HG02973 (cell line): ENCODE results near the gene SLC22A4.
A peak's percentile ranks its signal among the peaks of the same experiment; 100 is the strongest.

Experiments used
- ATAC-seq: cut with Tn5 transposase; IDR thresholded peaks from one replicate; pipeline ENCODE4 v1.9.1; 2021; ENCODE audit warnings: moderate library complexity; ENCODE audit not compliant: unreplicated experiment

Gene SLC22A4

DNA sequence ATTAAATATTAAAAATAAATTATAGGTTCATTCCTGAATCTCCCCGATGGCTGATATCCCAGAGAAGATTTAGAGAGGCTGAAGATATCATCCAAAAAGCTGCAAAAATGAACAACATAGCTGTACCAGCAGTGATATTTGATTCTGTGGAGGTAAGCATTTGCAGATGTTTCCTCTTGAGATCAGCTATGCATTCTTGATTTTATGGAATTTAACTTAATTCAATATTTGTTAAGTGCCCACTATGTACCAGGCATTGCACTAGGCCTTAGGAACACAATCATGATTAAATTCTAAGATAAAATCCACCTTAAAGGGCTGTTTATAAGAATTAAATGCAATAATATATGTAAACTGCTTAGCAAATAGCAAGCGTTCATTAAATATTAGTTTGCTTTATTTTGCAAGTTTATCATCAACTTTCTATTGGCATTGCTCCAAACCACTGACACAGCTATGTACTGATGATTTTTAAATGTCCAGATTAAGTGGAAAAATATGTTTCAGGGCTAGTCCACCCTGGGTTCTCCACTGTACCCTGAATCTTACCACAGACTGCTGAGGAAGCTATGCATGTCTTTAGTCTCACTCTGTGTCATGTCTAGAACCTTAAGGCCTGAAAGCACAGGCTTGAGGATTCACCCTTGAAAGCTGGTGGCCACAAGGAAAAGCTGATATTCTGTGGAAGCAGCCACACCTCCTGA lies 33.2 kb downstream of the SLC22A4 start:
- ATAC-seq, result no peak

DNA sequence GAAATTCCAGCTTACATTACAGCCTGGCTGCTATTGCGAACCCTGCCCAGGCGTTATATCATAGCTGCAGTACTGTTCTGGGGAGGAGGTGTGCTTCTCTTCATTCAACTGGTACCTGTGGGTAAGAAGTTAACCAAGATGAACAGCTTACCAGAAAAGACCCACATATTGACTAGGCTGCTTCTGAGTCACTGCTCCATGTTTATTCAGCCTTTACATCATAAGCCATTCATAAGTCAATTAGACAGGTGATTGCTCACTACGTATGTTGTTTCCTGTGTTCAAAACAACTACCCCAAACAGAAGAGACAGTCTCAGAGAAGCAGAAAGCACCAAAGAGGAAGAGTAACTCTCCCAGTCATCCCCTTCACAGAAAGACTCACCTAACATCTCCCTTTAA lies 40.6 kb downstream of the SLC22A4 start:
- no peak for ATAC-seq

DNA sequence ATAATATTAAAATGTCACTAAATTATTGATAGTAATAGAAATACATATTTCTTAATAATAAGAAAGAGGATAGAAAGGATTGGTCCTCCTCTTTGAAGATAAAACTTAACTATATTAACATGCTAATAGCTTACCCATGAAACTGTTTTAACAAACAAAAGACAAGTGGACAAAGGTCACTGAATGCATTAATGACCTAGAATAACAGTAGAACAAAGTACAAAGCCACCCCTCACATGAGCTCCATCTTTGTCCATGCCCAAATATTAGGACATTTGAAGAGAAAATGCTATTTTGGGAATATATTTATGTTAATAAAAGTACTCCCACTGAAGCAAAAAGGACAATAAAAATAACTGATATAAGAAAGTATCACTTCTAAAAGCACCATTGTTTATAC lies 41.2 kb downstream of the SLC22A4 start:
- ATAC-seq, result no peak

DNA sequence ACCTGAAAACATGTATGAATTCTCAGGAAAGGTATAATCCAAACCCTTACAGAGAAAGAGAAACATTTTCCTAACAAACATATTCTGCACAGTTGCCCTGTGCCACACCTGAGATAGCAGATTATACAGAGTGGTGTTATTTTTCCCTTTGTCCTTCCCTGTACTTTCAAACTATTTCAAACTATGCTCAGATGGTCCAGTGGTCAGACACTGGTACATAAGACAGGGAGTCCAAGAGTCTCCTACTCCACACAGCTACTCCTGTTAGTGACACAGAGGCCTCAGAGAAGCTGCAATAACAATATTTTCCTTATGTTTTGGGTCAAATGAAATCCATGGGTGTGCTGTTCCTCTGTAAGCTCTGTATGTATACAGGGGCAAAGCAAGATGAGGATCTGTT lies 45.3 kb downstream of the SLC22A4 start:
- ATAC-seq, result no peak

DNA sequence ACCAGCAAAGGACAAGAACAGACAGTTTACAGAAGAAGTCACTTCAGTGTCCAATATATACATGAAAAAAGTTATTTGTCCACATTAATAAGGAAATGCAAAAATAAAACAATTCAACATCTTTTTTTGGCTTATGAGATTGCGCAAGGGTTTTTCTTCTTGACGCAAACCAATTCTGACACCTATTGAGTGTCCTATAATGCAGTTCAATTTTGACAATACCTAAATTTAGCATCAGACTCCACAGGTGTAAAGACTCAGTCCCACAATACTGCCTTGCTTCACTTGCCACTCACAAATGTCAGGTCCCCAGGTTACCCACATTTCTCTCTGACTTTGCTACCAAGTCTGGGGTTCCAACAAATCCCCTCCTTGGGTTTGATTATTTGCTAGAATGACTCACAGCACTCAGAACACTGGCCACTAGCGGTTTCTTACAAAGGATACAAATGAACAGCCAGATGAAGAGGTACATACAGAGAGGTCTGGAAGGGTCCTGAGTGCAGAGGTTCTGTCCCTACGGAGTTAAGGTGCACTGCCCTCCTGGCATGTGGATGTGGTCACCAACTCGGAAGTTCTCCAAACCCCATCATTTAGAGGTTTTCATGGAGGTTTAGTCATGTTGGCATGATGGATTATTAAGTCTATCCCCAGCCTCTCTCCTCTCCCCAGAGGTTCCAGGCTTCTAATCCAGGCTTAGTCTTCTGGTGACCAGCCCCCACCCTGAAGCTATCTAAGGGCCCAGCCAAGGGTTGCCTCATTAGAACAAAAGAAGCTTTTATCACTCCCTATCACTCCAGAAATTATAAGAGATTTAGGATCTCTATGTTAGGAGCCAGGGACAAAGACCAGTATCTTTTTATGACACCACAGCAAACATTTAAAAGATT lies 48.3 kb downstream of the SLC22A4 start:
- no peak for ATAC-seq

DNA sequence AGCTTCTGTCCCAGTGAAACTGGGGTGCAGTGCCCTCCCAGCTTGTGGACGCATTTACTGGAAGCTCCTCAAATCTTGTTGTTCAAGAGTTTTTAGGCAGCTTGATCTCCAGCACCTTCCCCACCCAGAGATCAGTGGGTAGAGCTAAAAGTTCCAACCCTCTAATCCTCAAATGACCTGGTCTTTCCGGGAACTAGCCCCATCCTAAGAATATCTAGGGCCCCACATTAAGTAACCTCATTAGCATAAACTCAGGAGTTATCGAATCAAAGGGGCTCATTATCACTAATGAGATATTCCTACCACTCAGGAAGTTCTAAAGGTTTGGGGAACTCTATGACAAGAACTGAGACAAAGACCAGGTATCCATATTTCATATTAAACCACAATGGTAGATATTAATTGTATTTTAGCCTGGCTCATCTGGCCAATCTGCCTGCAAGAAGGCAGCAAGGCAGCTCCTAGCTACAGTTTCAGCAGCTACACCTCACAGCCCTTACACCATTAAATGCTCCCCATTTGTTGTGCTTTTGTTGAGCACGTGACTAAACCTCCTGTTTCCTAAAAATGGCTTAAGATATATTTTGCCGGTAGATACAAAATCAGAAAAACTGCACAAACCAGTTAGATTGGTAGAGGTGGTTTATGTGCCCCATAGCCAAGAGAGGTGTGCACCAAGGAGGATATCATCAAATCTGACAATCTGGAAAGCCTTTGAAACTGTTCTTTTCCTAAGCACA lies 50.8 kb downstream of the SLC22A4 start:
- ATAC-seq, result no peak

DNA sequence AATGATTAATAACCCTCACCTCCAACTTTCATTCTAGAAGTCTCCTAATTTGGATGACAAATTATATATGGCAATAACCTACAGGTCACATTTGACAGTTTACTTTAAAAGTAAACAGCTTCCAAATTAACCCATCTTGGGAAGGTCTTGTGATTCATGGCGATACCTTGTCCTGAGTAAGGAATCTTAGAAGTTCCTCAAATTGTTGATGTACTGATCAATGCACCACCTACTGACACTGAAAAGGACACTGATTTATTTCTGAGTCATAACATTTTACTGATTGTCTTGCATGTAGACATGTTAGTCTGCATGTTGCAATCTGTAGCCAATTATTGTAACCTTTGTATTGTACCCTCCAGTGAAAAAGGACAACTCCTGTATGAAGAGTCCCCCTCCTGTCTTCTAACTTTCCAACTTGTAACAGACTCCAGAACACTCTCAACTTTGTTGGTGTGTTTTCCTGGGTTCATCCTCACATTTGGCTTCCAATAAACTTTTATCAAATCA lies 59.3 kb downstream of the SLC22A4 start:
- ATAC-seq, result no peak

DNA sequence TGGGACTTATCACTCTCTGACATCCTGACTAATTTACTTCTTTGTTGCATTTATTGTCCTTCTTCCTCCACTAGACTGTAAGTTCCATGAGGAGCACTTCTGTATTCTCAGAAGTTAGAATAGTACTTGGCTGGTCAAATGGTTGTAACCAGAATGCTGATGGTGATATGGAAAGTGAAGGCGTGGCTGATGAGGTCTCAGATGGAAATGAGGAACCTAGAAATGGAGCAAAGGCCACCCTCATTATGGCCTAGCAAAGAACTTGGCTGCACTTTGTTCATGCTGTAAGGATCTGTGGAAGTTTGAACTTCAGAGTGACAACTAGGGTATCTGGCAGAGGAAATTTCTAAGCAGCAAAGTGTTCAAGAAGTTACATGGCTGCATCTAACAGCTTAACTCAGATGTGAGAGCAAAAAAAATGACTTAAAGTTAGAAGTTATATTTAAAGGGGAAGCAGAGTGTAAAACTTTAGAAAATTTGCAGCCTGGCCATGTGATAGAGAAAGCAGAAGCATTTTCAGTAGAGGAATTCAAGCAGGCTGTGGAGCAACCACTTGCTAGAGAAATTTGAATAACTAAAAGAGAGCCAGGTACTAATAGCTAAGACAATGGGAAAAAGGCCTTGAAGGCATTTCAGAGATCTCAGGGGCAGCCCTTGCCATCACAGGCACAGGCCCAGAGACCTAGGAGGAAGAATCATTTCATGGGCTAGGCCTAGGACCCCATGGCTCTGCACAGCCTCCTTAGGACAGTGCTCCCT lies 60.4 kb downstream of the SLC22A4 start:
- no peak for ATAC-seq

DNA sequence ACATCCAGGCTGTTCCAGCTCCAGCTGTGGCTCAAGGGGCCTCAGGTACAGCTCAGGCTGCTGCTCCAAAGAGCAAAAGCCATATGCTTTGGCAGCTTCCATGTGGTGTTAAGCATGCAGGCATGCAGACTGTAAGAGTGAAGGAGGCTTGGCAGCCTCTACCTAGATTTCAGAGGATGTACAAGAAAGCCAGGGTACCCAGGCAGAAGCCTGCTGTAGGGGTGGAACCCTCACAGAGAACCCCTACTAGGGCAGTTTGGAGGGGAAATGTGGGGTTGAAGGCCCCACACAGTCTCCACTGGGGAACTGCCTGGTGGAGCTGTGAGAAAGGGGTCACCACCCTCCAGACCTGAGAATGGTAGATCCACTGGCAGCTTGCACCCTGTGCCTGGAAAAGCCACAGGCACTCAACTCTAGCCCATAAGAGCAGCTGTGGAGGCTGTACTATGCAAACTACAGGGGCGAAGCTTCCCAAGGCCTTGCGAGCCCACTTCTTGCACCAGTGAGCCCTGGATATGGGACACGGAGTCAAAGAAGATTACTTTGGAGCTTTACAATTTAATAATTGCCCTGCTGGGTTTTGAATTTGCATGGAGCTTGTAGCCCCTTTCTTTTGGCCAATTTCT lies 61.1 kb downstream of the SLC22A4 start:
- ATAC-seq, result no peak

DNA sequence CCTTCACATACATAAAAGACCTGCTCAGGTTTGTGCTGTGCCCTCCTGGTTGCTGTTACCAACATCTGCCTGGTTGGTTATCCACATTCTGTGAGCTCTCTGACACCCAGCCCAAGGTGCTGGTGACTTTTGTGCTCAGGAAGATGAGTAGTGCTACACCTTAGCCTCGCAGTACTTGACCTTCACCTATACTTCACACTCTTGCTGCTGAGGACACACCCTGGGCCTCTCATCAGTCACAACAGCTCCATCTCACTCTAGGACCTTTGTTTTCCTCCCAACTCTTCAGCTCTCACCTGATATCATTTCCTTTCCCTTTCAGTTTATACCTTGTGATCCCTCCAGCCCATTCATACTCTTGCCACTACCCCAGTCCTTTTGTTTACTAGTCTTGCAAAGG lies 64.6 kb downstream of the SLC22A4 start:
- ATAC-seq, result no peak

DNA sequence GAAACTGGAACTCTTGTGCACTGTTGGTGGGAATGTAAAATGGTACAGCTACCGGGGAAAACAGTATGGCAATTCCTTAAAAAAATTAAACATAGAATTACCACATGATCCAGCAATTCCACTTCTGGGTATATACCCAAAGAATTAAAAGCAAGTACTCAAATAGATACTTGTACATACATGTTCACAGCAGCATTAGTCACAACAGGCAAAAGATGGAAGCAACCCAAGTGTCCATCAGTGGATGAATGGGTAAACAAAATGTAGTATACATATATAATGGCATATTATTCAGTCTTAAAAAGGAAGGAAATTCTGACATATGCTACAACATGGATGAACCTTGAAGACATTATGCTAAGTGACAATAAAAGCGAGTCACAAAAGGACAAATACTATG lies 67.9 kb downstream of the SLC22A4 start:
- ATAC-seq, result no peak

DNA sequence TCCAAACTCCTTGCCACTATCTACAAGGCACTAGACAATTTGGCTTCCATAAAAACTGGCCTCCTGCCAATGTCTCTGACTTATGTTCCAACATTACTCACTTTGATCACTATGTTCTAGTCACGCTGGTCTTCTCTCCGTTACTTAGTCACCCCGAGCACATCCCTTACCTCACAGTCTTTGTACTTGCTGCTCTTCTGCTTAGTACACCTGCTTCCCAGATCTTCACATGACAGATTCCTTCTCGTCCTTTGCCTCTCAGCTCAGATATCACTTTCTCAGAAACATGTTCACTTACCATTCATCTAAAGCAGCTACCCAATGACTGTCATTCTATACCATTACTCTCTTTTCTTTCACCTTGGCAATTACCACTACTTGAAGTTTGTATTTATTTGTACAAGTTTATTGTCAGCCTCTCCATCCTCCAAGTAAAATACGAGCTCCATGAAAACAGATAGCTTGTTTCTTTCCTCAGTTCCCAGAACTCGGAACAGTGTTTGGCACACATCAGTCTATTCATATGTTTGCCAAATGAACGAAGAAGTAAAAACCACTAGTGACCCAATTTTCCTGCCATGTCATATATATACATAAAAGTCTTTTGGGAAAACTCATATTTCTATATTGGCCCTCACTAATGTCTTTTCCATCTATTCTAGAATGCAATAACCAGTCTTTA lies 69.4 kb downstream of the SLC22A4 start:
- ATAC-seq, result no peak

DNA sequence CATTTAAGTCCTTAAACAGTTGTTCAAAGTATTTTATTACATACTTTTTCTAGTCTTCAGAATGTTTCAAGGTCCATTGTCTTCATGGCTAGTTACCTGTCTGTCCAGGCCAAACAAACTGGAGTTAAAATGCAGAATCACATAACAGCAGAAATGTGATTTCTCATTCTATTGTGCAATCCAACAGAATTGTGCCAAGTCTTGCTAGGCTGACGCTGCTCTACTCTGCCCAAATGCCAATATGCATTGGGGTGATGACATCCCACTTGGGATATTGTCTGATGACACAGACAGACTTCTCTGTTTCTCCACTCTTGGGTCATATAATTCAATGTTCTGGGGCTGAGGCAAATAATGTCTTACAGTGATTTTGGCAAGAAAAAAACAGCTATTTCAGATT lies 70.1 kb downstream of the SLC22A4 start:
- no peak for ATAC-seq

DNA sequence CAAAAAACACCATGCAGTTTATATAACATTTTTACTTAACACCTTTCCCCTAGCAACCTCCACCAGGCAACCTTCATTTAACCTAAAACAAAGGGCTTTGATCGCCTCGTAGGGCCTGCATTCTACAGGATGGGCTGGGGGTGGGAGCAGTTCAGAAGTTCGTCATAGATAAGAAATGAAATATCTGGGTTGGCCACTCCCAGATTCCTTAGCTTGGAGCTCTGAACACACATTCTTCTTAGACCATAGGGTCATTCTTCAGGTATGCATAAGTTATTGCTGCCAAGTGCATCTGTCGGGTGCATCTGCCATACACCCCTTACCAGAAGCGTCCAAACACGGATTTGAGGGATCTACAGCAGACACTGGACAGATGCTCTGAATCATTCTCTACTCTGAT lies 71.0 kb downstream of the SLC22A4 start:
- ATAC-seq, result no peak

DNA sequence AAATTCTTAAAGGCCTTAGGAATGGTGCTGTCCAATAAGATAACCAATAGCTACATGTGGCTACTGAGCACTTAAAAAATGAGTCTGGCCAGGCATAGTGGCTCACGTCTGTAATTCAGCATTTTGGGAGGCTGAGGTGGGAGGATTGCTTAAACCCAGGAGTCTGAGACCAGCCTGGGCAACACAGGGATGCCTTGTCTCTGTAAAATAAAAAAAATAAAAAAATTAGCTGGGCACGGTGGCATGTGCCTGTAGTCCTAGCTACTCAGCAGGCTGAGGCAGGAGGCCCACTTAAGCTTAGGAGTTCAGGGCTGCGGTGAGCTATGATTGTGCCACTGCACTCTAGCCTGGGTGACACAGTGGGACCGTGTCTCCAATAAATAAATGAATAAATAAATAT lies 74.0 kb downstream of the SLC22A4 start:
- ATAC-seq, result no peak

DNA sequence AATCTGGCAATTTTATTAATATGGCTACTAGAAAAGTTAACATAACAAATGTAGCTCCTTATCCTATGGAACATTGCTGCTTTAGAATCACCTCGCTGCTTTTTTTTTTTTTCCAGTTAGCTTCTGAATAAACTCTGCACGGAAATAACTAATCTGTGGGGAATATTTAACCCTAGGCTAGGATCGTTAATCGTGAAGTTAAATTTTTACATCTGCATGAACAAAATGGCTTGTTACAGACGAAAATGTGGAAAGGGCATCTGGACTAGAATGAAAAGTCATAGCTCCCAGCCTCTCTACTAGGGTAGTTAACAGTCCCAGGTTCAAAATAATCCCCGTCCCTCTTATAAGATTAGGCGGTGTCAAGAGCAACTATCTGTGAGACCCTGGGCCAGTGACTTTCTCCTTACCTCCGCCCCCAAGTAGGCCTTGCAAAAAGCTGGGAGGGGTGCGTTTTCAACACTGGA lies 74.8 kb downstream of the SLC22A4 start:
- no peak for ATAC-seq

DNA sequence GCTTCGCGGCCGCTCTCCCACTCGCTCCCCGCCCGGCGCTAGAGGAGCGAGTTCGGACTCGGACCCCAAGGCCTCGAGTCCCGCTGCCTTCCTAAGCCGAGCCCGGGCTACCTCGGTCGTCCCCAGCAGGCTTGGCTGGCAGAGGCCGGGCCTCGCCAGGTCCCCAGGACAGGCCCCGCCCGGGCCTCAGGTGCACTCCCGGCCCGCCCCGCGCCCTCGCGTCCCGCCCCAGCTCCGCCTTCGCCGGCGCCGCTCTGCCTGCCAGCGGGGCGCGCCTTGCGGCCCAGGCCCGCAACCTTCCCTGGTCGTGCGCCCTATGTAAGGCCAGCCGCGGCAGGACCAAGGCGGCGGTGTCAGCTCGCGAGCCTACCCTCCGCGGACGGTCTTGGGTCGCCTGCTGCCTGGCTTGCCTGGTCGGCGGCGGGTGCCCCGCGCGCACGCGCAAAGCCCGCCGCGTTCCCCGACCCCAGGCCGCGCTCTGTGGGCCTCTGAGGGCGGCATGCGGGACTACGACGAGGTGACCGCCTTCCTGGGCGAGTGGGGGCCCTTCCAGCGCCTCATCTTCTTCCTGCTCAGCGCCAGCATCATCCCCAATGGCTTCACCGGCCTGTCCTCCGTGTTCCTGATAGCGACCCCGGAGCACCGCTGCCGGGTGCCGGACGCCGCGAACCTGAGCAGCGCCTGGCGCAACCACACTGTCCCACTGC lies 75.4 kb downstream of the SLC22A4 start, which contains the start of gene SLC22A5:
SLC22A5 (plus strand) TSS at position 237 of the 707 bp plus-strand sequence; CDS start at position 500, 263 bp downstream.
- ATAC-seq, result peak; percentile 76

DNA sequence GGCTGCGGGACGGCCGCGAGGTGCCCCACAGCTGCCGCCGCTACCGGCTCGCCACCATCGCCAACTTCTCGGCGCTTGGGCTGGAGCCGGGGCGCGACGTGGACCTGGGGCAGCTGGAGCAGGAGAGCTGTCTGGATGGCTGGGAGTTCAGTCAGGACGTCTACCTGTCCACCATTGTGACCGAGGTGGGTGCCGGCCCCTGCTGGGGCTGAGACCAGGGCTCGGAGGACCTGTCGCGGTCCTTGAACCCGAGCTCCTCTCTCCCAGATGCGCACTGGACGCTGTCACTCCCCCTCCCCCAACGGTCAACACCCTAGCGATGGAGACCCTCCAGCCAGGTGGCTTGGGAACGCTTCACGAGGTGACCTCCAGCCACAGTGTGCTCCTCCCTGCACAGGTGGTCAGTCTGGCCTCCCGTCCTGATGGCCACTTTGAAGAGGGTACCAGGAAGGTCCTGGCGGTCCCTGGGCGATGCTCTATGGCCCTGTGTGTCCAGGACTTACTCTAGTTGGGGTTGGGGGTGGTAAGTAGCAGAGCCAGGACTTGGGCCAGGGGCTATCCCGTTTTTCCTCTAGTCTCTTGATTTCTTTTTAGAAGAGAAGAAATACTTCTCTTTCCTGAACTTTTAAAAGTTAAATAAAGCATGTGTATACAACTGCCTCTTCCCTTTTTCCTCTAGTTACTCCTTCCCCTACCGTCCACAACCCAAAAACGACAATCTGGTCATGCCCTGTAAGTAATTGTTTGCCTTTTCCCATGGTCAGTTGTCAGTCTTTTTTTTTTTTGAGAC lies 76.2 kb downstream of the SLC22A4 start:
- no peak for ATAC-seq
